GM12875 (cell line): Measurements from ENCODE around the gene CELF1.

Experiments
- H3K4me3 ChIP-seq: one replicate; pipeline ENCODE4 v1.5.1; 2011; ENCODE audit warnings: low read depth, low read length, control low read depth
- CTCF ChIP-seq: IDR thresholded peaks from 2 replicates; pipeline ENCODE4 v1.5.1; 2011; ENCODE audit warnings: low read depth, mild to moderate bottlenecking, control low read depth, inconsistent platforms, low read length, moderate library complexity, borderline replicate concordance; ENCODE audit not compliant: insufficient read depth

Gene CELF1

GRCh38 chr11:47552566-47553405, at the start of gene CELF1:
CELF1 (minus strand) TSS chr11:47553132; CDS start chr11:47499523, 53,609 bp downstream.
- peak; percentile 95 for TF ChIP-seq CTCF
- H3K4me3 ChIP-seq, result peak within 1 kb of the TSS; percentile 96

DNA sequence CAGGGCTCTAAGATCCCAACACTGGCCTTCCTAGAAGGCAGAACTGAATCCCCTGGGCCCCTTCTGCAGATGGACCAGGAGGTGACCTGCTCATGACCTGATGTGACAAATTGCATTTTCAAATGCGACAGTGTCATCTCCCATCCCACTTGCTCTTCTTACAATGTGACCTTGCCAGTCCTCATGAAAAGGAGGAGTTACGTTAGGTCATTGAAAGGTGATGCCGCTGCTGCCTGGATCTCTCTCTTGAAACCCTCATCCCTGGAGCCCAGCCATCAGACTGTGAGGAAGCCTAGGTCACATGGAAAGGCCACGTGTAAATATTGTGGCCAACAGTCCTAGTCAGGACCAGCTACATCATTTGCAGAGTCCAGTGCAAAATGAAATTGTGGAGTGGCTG, 47.0 kb upstream of the CELF1 start:
- H3K4me3 ChIP-seq, result no peak overlapping the region
- TF ChIP-seq CTCF, result no peak

DNA sequence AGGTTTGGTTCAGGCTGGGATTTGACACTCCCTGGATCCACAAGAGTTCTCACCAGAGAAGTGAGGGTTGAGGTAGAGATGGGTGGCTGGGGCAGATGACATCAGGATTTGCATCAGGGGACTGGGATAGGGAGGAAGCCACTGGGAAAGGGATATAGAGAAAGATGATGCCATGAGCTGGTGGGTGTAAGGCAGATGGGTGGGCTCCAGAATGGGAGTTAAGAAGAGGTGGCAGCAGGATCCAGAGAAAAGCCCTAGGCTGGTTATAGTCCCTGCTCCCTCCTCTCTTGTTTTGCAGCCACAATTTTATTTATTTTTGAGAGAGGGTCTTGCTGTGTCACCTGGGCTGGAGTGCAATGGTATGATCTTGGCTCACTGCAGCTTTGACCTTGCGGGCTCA, 43.0 kb upstream of the CELF1 start:
- TF ChIP-seq CTCF, result no peak
- H3K4me3 ChIP-seq, result no peak overlapping the region

DNA sequence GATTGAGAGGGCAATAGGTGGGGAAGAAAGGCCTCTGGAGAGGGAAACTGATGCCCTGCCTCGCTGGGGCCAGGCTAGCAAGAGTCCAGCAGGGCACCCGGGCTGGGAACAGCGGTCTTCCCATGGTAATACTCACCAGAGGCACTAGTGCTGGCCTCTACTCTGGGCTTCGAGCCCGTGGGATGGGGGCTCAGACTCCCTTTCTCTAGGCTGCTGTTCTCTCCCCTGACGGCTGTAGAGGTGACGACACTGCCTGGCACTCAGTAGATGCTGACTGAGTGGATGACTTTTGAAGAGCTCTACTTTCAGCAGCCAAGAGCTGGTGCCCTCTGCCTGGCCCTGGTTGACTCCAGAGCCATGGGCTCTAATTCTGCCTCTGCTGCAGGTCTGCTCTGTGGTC, 42.1 kb upstream of the CELF1 start:
- no peak overlapping the region for H3K4me3 ChIP-seq
- TF ChIP-seq CTCF, result no peak

GRCh38 chr11:47593934-47594855, 41.3 kb upstream of the CELF1 start, which contains the start of gene C1QTNF4:
C1QTNF4 (minus strand) TSS chr11:47594411; CDS start chr11:47590810, 3,601 bp downstream.
- TF ChIP-seq CTCF, result no peak
- H3K4me3 ChIP-seq, result no peak within 1 kb of the TSS

DNA sequence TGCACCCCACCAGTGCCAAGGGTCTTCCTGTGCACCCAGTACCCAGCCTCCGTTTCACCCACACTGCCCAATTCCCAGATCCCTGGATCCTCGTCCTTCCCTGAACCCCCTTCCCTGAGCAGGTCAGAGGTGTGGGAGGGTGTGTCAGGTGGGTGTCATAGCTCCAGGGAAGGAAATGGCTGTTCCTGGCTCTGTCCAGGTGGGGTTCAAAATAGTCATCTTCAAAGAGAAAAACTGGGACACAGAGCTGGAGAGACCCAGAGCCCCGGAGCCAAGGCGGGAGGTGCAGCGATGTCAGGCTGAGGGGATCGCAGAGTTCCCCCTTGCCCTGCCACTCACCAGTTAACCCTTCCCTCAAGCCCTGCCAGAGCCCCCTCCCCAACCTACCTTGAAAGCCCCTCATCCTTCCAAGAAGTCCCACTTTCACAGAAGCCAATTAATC, 40.6 kb upstream of the CELF1 start:
- H3K4me3 ChIP-seq, result no peak overlapping the region
- TF ChIP-seq CTCF, result no peak
